K562 (cell line): ENCODE data around the gene SPEM2. TPM values are rescaled to one million over a fixed set of nuclear protein-coding genes. Genes with fewer than 3 reads are reported as not detected.

Experiments
- CBX1 ChIP-seq: sonication (generic); IDR thresholded peaks from 2 replicates; pipeline ENCODE4 v1.6.1; 2016; ENCODE audit warnings: antibody characterized with exemption, low read depth, mild to moderate bottlenecking
- CTCF ChIP-seq, 3 experiments: IDR thresholded peaks in 2 of 3; conservative IDR thresholded peaks in 1 of 3; 2 replicates each; pipeline ENCODE4 v1.5.1; 2011 to 2012; ENCODE audit warnings: low read length in 3 of 3, mild to moderate bottlenecking in 3 of 3, control low read depth in 2 of 3, improper control_type of control experiment in 1 of 3, inconsistent platforms in 1 of 3, low read depth in 1 of 3, mixed read lengths in 1 of 3, moderate library complexity in 1 of 3; ENCODE audit not compliant: insufficient read depth in 2 of 3
- E2F3 ChIP-seq: fragments of 250-450 bp; sonication (Bioruptor Pico); IDR thresholded peaks from 2 replicates; pipeline ENCODE4 v1.4.0; 2020; ENCODE audit warnings: mild to moderate bottlenecking
- FOSL1 ChIP-seq: fragments of 200-800 bp; sonication (Bioruptor generic); conservative IDR thresholded peaks from 2 replicates; pipeline ENCODE4 v1.6.1; 2016; ENCODE audit warnings: missing genetic modification characterization, missing compliant biosample characterization
- FUS ChIP-seq: fragments of 200-400 bp; formaldehyde crosslinking; optimal IDR thresholded peaks from 2 replicates; pipeline ENCODE3; 2017; ENCODE audit warnings: low read depth, low read length
- IFI16 ChIP-seq: fragments of 250-450 bp; sonication (Bioruptor Pico); IDR thresholded peaks from 2 replicates; pipeline ENCODE4 v2.1.2; 2022; ENCODE audit warnings: mild to moderate bottlenecking, inconsistent platforms
- JUND ChIP-seq, 2 experiments: IDR thresholded peaks; 2 replicates in 1 of 2; 3 replicates in 1 of 2; pipeline ENCODE4 v1.6.1; 2011; ENCODE audit warnings: borderline replicate concordance in 2 of 2, low read depth in 2 of 2, low read length in 2 of 2, improper control_type of control experiment in 1 of 2, missing biosample characterization in 1 of 2, missing genetic modification characterization in 1 of 2, missing genetic modification reagents in 1 of 2
- LARP7 ChIP-seq: fragments of 450-650 bp; IDR thresholded peaks from 2 replicates; pipeline ENCODE4 v1.6.1; 2016
- MYNN ChIP-seq, 2 experiments: sonication (generic); formaldehyde crosslinking in 1 of 2; IDR thresholded peaks; 2 replicates each; pipeline versions ENCODE4 v1.5.0 to v1.6.1; 2016 to 2020; ENCODE audit warnings: antibody characterized with exemption in 1 of 2, missing genetic modification reagents in 1 of 2
- NR3C1 ChIP-seq: sonication (generic); formaldehyde crosslinking; IDR thresholded peaks from 2 replicates; pipeline ENCODE4 v1.8.1; 2022; ENCODE audit warnings: missing genetic modification reagents
- SMAD3 ChIP-seq: fragments of 450-650 bp; formaldehyde crosslinking; conservative IDR thresholded peaks from 2 replicates; pipeline ENCODE4 v1.4.0; 2020; ENCODE audit warnings: mild to moderate bottlenecking
- TARDBP ChIP-seq: fragments of 450-650 bp; IDR thresholded peaks from 2 replicates; pipeline ENCODE4 v1.6.1; 2016
- TSC22D4 ChIP-seq: fragments of 450-650 bp; IDR thresholded peaks from 2 replicates; pipeline ENCODE4 v1.6.1; 2016; ENCODE audit warnings: missing genetic modification characterization, missing biosample characterization, control low read depth
- ZC3H11A ChIP-seq: IDR thresholded peaks from 2 replicates; pipeline ENCODE4 v1.6.1; 2012; ENCODE audit warnings: low read depth, low read length, improper control_type of control experiment
- polyA plus RNA-seq, 8 experiments: library from polyadenylated mRNA; depleted of rRNA in 4 of 8; stranded (reverse) in 5 of 8; unstranded in 3 of 8; fragments of >200 nt; fragmentation: Nextera tagmentation in 2 of 8; fragmentation: Illumina TruSeq in 1 of 8; extraction: Ambion mirVana in 2 of 8; extraction: Trizol in 1 of 8; gene quantifications; 2 replicates each; pipeline versions ENCODE4 v1.2.1 to v1.2.3, GENCODE V29; 2011 to 2014; ENCODE audit warnings: inconsistent platforms in 1 of 8, missing spikeins in 1 of 8
- total RNA-seq, 7 experiments: library from RNA; depleted of rRNA in 6 of 7; stranded (reverse); fragments of >200 nt in 6 of 7; fragmentation: Illumina TruSeq in 2 of 7; extraction: Trizol in 2 of 7; gene quantifications; 2 replicates each; pipeline versions ENCODE4 v1.2.1 to v1.2.3, GENCODE V29; 2011 to 2021; ENCODE audit warnings: low replicate concordance in 1 of 7
- TF ChIP-seq, protein P1 (sequence below): fragments of 250-450 bp; sonication (Bioruptor Pico); IDR thresholded peaks from 2 replicates; pipeline ENCODE4 v1.4.0; 2020; ENCODE audit warnings: mild to moderate bottlenecking, moderate library complexity
- TF ChIP-seq, protein P2 (sequence below): fragments of 250-450 bp; sonication (Bioruptor Pico); IDR thresholded peaks from 2 replicates; pipeline ENCODE4 v1.5.0; 2022; ENCODE audit warnings: mild to moderate bottlenecking
- TF ChIP-seq, protein P3 (sequence below): fragments of 250-450 bp; sonication (Bioruptor Pico); IDR thresholded peaks from 2 replicates; pipeline ENCODE4 v1.5.0; 2021
- TF ChIP-seq, protein P4 (sequence below): sonication (generic); formaldehyde crosslinking; IDR thresholded peaks from 2 replicates; pipeline ENCODE4 v1.8.1; 2022; ENCODE audit warnings: missing genetic modification reagents

The SPEM2 gene
- total and polyA plus RNA-seq, 9 of the 15 experiments (the other 6 are each of a cell fraction or from before 2014, with no cell fraction given) = not detected

GRCh38 chr17:7466639-7467341 is 41.4 kb downstream of the SPEM2 start (continued):
- TF ChIP-seq, protein P1, sequence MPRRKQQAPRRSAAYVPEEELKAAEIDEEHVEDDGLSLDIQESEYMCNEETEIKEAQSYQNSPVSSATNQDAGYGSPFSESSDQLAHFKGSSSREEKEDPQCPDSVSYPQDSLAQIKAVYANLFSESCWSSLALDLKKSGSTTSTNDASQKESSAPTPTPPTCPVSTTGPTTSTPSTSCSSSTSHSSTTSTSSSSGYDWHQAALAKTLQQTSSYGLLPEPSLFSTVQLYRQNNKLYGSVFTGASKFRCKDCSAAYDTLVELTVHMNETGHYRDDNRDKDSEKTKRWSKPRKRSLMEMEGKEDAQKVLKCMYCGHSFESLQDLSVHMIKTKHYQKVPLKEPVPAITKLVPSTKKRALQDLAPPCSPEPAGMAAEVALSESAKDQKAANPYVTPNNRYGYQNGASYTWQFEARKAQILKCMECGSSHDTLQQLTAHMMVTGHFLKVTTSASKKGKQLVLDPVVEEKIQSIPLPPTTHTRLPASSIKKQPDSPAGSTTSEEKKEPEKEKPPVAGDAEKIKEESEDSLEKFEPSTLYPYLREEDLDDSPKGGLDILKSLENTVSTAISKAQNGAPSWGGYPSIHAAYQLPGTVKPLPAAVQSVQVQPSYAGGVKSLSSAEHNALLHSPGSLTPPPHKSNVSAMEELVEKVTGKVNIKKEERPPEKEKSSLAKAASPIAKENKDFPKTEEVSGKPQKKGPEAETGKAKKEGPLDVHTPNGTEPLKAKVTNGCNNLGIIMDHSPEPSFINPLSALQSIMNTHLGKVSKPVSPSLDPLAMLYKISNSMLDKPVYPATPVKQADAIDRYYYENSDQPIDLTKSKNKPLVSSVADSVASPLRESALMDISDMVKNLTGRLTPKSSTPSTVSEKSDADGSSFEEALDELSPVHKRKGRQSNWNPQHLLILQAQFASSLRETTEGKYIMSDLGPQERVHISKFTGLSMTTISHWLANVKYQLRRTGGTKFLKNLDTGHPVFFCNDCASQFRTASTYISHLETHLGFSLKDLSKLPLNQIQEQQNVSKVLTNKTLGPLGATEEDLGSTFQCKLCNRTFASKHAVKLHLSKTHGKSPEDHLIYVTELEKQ (CRISPR knock-in tag) = no peak
- TF ChIP-seq FUS = no peak
- TF ChIP-seq, protein P2, sequence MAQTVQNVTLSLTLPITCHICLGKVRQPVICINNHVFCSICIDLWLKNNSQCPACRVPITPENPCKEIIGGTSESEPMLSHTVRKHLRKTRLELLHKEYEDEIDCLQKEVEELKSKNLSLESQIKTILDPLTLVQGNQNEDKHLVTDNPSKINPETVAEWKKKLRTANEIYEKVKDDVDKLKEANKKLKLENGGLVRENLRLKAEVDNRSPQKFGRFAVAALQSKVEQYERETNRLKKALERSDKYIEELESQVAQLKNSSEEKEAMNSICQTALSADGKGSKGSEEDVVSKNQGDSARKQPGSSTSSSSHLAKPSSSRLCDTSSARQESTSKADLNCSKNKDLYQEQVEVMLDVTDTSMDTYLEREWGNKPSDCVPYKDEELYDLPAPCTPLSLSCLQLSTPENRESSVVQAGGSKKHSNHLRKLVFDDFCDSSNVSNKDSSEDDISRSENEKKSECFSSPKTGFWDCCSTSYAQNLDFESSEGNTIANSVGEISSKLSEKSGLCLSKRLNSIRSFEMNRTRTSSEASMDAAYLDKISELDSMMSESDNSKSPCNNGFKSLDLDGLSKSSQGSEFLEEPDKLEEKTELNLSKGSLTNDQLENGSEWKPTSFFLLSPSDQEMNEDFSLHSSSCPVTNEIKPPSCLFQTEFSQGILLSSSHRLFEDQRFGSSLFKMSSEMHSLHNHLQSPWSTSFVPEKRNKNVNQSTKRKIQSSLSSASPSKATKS (CRISPR knock-in tag) = no peak
- no peak for TF ChIP-seq LARP7
- peak; percentile 79; the same call in 1 of the 2 replicates for TF ChIP-seq ZC3H11A
- no peak for TF ChIP-seq TSC22D4 (tag)
- no peak for TF ChIP-seq SMAD3 (CRISPR knock-in tag)
- TF ChIP-seq IFI16 (CRISPR knock-in tag) = no peak
- TF ChIP-seq NR3C1 (CRISPR knock-in tag) = no peak
- no peak for TF ChIP-seq FOSL1 (tag)
- TF ChIP-seq CBX1 = no peak
- TF ChIP-seq TARDBP = no peak
- TF ChIP-seq, protein P3, sequence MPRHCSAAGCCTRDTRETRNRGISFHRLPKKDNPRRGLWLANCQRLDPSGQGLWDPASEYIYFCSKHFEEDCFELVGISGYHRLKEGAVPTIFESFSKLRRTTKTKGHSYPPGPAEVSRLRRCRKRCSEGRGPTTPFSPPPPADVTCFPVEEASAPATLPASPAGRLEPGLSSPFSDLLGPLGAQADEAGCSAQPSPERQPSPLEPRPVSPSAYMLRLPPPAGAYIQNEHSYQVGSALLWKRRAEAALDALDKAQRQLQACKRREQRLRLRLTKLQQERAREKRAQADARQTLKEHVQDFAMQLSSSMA = no peak
- TF ChIP-seq, protein P4, sequence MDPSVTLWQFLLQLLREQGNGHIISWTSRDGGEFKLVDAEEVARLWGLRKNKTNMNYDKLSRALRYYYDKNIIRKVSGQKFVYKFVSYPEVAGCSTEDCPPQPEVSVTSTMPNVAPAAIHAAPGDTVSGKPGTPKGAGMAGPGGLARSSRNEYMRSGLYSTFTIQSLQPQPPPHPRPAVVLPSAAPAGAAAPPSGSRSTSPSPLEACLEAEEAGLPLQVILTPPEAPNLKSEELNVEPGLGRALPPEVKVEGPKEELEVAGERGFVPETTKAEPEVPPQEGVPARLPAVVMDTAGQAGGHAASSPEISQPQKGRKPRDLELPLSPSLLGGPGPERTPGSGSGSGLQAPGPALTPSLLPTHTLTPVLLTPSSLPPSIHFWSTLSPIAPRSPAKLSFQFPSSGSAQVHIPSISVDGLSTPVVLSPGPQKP (CRISPR knock-in tag) = no peak
- no peak for TF ChIP-seq E2F3 (CRISPR knock-in tag)
- TF ChIP-seq JUND (IDR thresholded peaks at IDR 0.05; ENCODE audit: borderline replicate concordance, low read depth, low read length) = peak; percentile 25; the same call in 1 of the 2 replicates
- TF ChIP-seq JUND (tag; IDR thresholded peaks at IDR 0.05; ENCODE audit: borderline replicate concordance, low read depth, low read length) = peak; percentile 47; the same call in 1 of the 3 replicates
- no peak for TF ChIP-seq CTCF (IDR thresholded peaks at IDR 0.05 in 2 of 3, conservative IDR thresholded peaks at IDR 0.05 in 1 of 3; ENCODE audit: insufficient read depth in 2 of 3, low read depth in 1 of 3, low read length in 3 of 3)
- no peak for TF ChIP-seq MYNN (IDR thresholded peaks at IDR 0.05)
- no peak for TF ChIP-seq MYNN (CRISPR knock-in tag; IDR thresholded peaks at IDR 0.05)
